Keratinocyte (primary cell): ENCODE results near the gene SPECC1.
A peak's percentile ranks its signal among the peaks of the same experiment; 100 is the strongest.

Experiments
- EZH2 ChIP-seq: IDR thresholded peaks from one replicate; pipeline ENCODE4 v1.6.1; 2012; ENCODE audit warnings: inconsistent platforms, mild to moderate bottlenecking, low read length, moderate library complexity
- TF ChIP-seq, protein P1 (sequence below), 3 experiments: IDR thresholded peaks in 1 of 3; conservative IDR thresholded peaks in 1 of 3; optimal IDR thresholded peaks in 1 of 3; 2 replicates in 2 of 3; 3 replicates in 1 of 3; pipeline versions ENCODE3 to v1.5.1; 2011; ENCODE audit warnings: low read length in 3 of 3, mild to moderate bottlenecking in 3 of 3, moderate library complexity in 2 of 3, control low read depth in 1 of 3, inconsistent platforms in 1 of 3; ENCODE audit not compliant: insufficient read depth in 2 of 3; ENCODE audit errors: extremely low read depth in 1 of 3

DNA sequence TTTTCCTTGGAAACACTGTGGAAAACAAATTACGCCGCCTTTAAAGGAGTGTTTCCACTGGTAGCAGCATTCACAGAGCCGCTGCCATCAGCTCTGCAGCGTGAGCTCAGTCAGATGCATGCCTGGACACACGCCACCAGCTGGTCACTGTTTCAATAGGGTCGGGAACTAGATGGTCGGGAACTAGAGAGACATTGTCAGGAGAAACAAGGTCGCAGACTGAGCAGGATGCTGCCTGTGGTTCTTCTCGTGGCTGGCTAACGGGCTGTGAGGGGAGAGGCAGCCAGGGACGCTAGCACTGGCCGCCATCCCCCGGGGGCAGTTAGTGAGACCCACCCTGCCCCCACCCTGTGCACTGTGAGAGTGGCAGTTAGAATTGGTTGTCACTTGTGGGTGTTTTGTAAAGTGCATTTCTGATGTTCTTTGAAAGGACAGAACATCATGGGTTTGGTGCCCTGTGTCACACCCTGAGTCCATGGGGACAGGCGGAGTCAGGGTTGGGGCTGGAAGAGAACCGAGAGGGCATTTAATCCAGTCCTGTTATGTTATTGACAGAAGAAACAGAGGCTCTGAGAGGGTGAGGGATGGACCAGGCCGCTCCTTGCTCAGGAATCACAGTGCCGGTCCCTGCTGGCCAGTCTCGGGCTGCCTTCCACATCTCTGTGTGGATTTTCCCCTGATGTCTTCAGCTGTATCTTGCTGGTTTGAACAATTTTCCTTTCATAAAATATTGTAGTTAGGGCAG, 86.3 kb downstream of the SPECC1 start:
- TF ChIP-seq, protein P1, sequence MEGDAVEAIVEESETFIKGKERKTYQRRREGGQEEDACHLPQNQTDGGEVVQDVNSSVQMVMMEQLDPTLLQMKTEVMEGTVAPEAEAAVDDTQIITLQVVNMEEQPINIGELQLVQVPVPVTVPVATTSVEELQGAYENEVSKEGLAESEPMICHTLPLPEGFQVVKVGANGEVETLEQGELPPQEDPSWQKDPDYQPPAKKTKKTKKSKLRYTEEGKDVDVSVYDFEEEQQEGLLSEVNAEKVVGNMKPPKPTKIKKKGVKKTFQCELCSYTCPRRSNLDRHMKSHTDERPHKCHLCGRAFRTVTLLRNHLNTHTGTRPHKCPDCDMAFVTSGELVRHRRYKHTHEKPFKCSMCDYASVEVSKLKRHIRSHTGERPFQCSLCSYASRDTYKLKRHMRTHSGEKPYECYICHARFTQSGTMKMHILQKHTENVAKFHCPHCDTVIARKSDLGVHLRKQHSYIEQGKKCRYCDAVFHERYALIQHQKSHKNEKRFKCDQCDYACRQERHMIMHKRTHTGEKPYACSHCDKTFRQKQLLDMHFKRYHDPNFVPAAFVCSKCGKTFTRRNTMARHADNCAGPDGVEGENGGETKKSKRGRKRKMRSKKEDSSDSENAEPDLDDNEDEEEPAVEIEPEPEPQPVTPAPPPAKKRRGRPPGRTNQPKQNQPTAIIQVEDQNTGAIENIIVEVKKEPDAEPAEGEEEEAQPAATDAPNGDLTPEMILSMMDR (optimal IDR thresholded peaks at IDR 0.05 in 1 of 3, IDR thresholded peaks at IDR 0.05 in 1 of 3, conservative IDR thresholded peaks at IDR 0.05 in 1 of 3; ENCODE audit: extremely low read depth in 1 of 3, insufficient read depth in 2 of 3, low read length in 3 of 3), result peak in 2 of 3 experiments; percentile 7 to 62
- TF ChIP-seq EZH2, result no peak
